Measurements from ENCODE around the gene BZW1. TPM values are rescaled to one million over a fixed set of nuclear protein-coding genes. Genes with fewer than 3 reads are reported as not detected.

Gene BZW1
- total RNA-seq, 1 experiment from 2014 or later = 396 TPM

GRCh38 chr2:200784215-200784614, 27.5 kb upstream of the BZW1 start:
- no peaks in the 10 kb centered on the region for H3K36me3 ChIP-seq (ENCODE audit: insufficient read depth, low read length, poor library complexity, severe bottlenecking)
- no peaks in the 10 kb centered on the region for H3K9me3 ChIP-seq (ENCODE audit: low read depth, low read length, poor library complexity, severe bottlenecking)
- DNase-seq (ENCODE audit: low spot score) = no peak
- ChIA-PET CTCF (no interaction called here), POLR2A (ENCODE audit: low non-redundant PET) (no interaction called here)
- no peak overlapping the region for H3K4me3 ChIP-seq (ENCODE audit: low read depth, low read length, poor library complexity, severe bottlenecking)
- TF ChIP-seq CTCF (conservative IDR thresholded peaks at IDR 0.05; ENCODE audit: low read depth, low read length) = no peak
- no peak for TF ChIP-seq EZH2 (IDR thresholded peaks at IDR 0.05; ENCODE audit: borderline replicate concordance, low read depth, low read length, poor library complexity, severe bottlenecking)
- intact Hi-C loops (cut with micrococcal nuclease; ENCODE audit: unreplicated experiment) = no loop called here
- H3K27ac ChIP-seq (ENCODE audit: low read depth, low read length, poor library complexity, severe bottlenecking) = no peak overlapping the region
- H3K4me1 ChIP-seq (ENCODE audit: insufficient read depth, low read length, poor library complexity, severe bottlenecking) = no peaks in the 10 kb centered on the region
- BruUV-seq (replicated peaks) = no TSS peak
- no peaks in the 10 kb centered on the region for H3K27me3 ChIP-seq (replicated peaks; ENCODE audit: insufficient read depth, low read depth, low read length, poor library complexity)

- no TSS peak for BruUV-seq (replicated peaks)
- Histone ChIP-seq H3K9me3 (ENCODE audit: low read depth, low read length, poor library complexity, severe bottlenecking) (no peaks in the 10 kb centered on the region), H3K27ac (ENCODE audit: low read depth, low read length, poor library complexity, severe bottlenecking) (no peak overlapping the region), H3K4me3 (ENCODE audit: low read depth, low read length, poor library complexity, severe bottlenecking) (no peak overlapping the region), H3K4me1 (ENCODE audit: insufficient read depth, low read length, poor library complexity, severe bottlenecking) (no peaks in the 10 kb centered on the region), H3K27me3 (replicated peaks; ENCODE audit: insufficient read depth, low read depth, low read length, poor library complexity) (no peaks in the 10 kb centered on the region), H3K36me3 (ENCODE audit: insufficient read depth, low read length, poor library complexity, severe bottlenecking) (no peaks in the 10 kb centered on the region)
- DNase-seq (ENCODE audit: low spot score) = no peak
- POLR2A ChIA-PET (ENCODE audit: low non-redundant PET) = no interaction called here
- CTCF ChIA-PET = no interaction called here
- intact Hi-C loops (cut with micrococcal nuclease; ENCODE audit: unreplicated experiment) = no loop called here
- TF ChIP-seq EZH2 (IDR thresholded peaks at IDR 0.05; ENCODE audit: borderline replicate concordance, low read depth, low read length, poor library complexity, severe bottlenecking) = no peak
- TF ChIP-seq CTCF (conservative IDR thresholded peaks at IDR 0.05; ENCODE audit: low read depth, low read length) = no peak
Measured at GRCh38 chr2:200786423-200786822, 25.3 kb upstream of the BZW1 start.

GRCh38 chr2:200786826-200787225, 24.9 kb upstream of the BZW1 start:
- intact Hi-C loops (cut with micrococcal nuclease; ENCODE audit: unreplicated experiment) = no loop called here
- Histone ChIP-seq H3K27me3 (replicated peaks; ENCODE audit: insufficient read depth, low read depth, low read length, poor library complexity) (no peaks in the 10 kb centered on the region), H3K36me3 (ENCODE audit: insufficient read depth, low read length, poor library complexity, severe bottlenecking) (no peaks in the 10 kb centered on the region), H3K9me3 (ENCODE audit: low read depth, low read length, poor library complexity, severe bottlenecking) (no peaks in the 10 kb centered on the region), H3K4me1 (ENCODE audit: insufficient read depth, low read length, poor library complexity, severe bottlenecking) (no peaks in the 10 kb centered on the region), H3K27ac (ENCODE audit: low read depth, low read length, poor library complexity, severe bottlenecking) (no peak overlapping the region), H3K4me3 (ENCODE audit: low read depth, low read length, poor library complexity, severe bottlenecking) (no peak overlapping the region)
- ChIA-PET CTCF (no interaction called here), POLR2A (ENCODE audit: low non-redundant PET) (no interaction called here)
- no peak for TF ChIP-seq EZH2 (IDR thresholded peaks at IDR 0.05; ENCODE audit: borderline replicate concordance, low read depth, low read length, poor library complexity, severe bottlenecking)
- DNase-seq (ENCODE audit: low spot score) = no peak
- no TSS peak for BruUV-seq (replicated peaks)

DNA sequence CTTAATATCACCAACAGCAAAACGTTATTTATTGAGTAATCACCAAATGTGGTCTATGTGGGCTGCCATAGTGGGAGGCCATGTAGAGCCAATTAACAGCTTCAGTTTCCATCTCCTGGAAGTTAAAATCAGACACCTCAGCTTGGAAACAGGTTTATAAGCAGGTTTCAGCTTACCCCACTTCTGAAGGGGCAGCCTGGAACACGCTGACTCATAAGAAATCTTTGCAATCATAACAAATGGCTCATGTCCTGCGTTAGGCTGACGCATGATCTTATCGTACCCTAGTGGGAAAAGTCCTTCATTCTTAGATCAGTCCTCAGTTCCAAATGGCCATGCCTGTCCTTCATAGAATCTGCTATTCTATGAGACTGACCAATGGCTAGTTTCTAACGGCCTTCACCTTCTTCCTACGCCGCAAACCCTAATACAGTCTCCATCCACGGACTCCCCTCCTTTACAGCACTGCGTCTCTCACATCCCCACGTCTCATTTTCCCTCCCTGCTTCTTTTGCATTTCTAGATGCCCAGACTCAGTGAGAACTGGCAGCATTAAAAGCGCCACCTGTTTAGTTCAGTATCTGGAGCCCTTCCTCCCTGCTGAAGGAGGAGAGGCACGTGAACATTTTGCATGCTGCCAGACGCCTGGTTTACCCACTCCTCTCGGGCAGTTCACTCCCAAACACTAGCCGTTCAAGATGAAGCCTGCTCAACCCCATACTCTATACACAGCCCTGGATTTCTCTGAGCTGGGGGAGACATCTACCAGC, 24.2 kb upstream of the BZW1 start:
- ChIA-PET POLR2A (ENCODE audit: low non-redundant PET) (no interaction called here), CTCF (no interaction called here)
- Histone ChIP-seq H3K4me1 (ENCODE audit: insufficient read depth, low read length, poor library complexity, severe bottlenecking) (no peaks in the 10 kb centered on the region), H3K9me3 (ENCODE audit: low read depth, low read length, poor library complexity, severe bottlenecking) (no peaks in the 10 kb centered on the region), H3K4me3 (ENCODE audit: low read depth, low read length, poor library complexity, severe bottlenecking) (no peak overlapping the region), H3K27ac (ENCODE audit: low read depth, low read length, poor library complexity, severe bottlenecking) (no peak overlapping the region), H3K27me3 (replicated peaks; ENCODE audit: insufficient read depth, low read depth, low read length, poor library complexity) (no peaks in the 10 kb centered on the region), H3K36me3 (ENCODE audit: insufficient read depth, low read length, poor library complexity, severe bottlenecking) (no peaks in the 10 kb centered on the region)
- no TSS peak for BruUV-seq (replicated peaks)
- no peak for TF ChIP-seq EZH2 (IDR thresholded peaks at IDR 0.05; ENCODE audit: borderline replicate concordance, low read depth, low read length, poor library complexity, severe bottlenecking)
- TF ChIP-seq CTCF (conservative IDR thresholded peaks at IDR 0.05; ENCODE audit: low read depth, low read length) = no peak
- intact Hi-C loops (cut with micrococcal nuclease; ENCODE audit: unreplicated experiment) = no loop called here
- DNase-seq (ENCODE audit: low spot score) = no peak

Data from A673 (cell line).